HG03064 (cell line): Measurements from ENCODE around the gene MPZL3.

ENCODE experiments used
- ATAC-seq: cut with Tn5 transposase; IDR thresholded peaks from one replicate; pipeline ENCODE4 v1.9.1; 2021; ENCODE audit warnings: low read depth; ENCODE audit not compliant: unreplicated experiment

Gene MPZL3, protein sequence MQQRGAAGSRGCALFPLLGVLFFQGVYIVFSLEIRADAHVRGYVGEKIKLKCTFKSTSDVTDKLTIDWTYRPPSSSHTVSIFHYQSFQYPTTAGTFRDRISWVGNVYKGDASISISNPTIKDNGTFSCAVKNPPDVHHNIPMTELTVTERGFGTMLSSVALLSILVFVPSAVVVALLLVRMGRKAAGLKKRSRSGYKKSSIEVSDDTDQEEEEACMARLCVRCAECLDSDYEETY

DNA sequence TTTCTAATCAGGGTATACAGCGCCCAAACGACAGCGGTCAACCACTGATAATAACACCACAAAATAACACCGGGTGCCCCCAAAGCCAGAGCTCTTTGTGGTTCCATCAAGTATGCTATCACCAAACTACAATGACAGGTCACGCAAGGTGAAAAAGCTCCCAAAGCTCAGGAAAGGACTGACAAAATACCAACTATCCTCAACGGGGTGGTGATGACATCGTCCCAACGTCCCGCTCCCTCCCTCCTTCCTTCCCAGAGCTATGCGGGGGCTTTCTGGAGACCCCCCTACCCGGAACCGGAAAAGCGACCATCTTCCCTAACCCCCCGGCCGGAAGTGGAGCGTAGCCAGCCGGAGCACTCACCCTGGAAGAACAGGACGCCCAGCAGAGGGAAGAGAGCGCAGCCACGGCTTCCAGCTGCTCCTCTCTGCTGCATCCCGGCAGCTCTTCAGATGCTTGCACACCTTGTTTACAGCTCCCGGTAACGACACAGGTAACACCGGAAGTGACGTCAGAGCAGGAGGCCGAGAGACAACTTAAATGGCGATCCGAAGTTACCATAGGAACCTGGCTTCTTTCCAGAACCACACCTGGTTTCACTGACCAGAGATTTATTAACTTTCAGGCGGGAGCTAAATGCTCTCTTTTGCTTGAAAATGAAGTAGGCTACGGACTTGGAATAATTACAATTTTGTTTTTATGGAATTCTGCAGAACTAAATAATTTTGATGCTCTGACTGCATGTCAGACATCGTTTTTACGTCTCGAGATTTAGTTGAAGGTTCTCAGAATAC lies at the start of gene MPZL3:
Gene MPZL3, minus strand, starts transcription at position 508 of the 795 bp plus-strand sequence. Its CDS starts 71 bp downstream, at position 437.
- ATAC-seq = peak; percentile 59

GRCh38 chr11:118301600-118302195 lies 49.5 kb upstream of the MPZL3 start:
- ATAC-seq = no peak

DNA sequence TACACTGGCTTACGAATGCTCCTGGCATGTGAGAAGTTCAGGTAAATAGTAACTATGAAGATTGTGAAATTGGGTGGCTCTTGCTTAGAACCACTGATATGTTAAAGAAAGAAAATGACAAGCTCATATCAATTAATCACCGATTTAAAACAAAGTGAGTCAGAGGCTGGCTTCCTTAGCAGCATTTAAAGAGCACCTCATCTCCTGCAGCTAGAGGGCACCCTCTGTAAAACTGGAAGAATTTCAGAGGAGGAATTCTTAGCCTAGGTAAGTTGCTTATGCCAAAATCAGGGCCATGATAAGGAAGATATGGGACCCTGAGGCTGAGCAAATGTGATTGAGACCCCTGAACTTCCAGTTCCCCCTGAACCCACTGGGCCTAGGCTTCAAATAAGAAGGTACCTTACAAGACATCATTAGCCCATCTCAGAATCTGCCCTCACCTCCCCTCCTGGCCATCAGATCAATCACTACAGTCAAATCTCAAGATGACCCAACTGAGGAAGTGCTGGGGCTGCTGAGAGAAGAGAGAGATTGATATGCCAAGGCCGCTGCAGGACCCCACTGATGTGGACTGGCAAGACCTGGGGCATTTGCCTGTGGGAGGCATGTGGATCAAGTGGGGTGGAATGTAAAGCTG lies 43.8 kb upstream of the MPZL3 start:
- ATAC-seq = no peak

DNA sequence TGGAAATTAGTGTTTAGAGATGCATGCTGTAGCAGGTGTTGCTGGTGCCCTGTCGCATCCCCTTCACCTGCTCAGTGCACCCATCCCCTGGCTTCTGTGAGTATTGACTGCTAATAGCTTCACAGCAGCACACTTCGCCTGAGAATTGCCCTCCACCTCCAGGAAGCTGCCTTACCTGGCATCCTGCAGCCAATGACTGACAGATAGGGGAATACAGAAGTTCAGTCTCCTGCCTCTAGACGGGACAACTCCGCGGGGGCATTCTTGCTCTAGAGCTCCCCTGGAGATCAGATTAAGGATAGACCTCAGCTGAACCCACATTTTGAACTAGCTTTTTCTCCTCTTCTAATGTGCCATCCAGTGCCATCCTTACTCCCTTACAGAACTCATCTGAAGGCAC lies 43.0 kb upstream of the MPZL3 start:
- ATAC-seq = no peak

DNA sequence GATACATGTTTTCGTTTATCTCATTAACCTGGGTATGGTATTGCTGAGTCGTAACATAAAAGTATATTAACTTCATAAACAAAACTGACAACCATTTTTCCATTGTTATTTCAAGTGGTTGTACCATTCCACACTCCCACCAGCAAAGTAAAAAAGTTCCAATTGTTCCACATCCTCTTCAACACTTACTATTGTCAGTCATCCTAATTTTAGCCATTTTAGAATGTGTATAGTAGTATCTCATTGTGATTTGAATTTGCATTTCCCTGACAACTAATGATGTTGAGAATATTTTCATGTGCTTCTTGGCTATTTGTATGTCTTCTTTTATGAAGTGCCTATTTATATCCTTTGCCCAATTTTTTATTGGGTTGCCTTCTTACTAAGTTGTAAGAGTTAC lies 41.9 kb upstream of the MPZL3 start:
- no peak for ATAC-seq

GRCh38 chr11:118291477-118292135 lies 39.4 kb upstream of the MPZL3 start:
- ATAC-seq = no peak

DNA sequence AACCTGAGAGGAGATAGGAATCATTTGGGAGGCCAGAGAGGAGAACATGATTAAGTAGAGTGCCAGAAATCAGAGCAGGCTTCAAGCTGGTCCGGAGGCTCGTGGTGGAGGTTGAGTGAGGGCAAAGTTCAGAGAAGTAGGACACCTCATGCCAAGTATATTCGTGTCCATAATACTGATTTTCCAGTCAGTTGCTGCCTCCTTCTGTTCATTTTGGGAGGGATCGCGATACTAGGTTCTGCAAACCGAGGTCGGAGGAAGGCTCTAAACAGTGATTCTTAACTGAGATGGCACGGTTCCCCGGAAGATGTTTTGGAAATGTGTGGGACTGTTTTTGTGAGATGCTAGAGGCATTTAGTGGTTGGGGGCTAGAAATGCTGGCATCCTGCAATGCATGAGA lies 38.8 kb upstream of the MPZL3 start:
- ATAC-seq = no peak

GRCh38 chr11:118289401-118289800 lies 37.2 kb upstream of the MPZL3 start:
- ATAC-seq = no peak

DNA sequence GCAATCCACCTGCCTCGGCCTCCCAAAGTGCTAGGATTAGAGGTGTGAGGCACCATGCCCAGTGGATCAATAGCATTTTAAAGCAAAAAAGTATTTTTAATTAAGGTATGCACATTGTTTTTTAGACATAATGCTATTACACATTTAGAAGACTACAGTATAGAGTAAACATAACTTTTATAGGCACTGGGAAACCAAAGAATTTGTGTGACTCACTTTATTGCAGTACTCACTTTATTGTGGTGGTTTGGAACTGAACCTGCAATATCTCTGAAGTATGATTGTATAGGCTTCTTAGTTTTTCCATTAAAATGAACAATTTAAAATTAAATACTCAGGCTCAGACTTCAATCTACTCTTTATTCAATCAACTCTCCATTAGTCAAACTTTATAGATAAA lies 34.8 kb upstream of the MPZL3 start:
- no peak for ATAC-seq

- ATAC-seq = no peak
Measured at GRCh38 chr11:118286545-118286944, 34.4 kb upstream of the MPZL3 start.

DNA sequence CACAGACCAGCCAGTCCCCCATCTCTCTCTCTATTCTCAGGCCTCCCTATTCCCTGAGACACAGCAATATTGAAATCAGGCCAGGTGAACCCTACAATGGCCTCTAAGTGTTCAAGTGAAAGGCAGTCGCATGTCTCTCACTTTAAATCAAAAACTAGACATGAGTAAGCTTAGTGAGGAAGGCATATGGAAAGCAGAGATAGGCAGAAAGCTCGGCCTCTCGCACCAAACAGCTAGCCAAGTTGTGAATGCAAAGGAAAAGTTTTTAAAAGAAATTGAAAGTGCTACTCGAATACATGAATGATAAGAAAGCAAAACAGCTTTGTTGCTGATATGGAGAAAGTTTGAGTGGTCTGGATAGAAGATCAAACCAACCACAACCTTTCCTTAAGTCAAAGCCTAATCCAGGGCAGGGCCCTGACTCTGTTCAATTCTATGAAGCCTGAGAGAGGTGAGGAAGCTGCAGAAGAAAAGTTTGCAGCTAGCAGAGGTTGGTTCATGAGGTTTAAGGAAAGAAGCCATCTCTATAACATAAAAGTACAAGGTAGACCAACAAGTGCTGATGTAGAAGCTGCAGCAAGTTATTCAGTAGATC lies 31.7 kb upstream of the MPZL3 start:
- ATAC-seq = no peak

DNA sequence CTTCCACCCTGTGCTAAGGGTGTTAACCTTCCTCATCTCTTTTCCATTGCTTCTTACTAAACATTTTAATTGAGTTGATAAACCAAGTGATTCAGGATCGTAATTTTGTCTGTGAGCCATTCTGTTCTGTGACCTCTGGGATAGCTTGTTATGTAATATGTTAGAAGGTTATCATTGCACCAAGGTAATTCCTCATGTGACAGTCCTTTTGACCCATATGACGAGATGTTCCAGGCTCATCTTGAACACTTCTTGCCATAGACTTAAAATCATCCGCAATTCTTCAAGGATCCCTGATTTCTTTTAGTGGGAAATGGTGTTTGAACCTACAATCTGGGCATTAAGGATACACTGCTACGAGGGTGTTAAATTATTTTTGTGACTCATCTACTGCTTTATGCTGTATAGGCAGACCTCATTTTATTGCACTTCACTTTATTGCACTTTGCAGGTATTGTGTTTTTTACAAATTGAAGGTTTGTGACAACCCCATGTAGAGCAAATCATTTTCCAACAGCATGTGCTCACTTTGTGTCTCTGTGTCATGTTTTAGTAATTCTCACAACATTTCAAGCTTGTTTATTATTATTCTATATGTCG lies 31.0 kb upstream of the MPZL3 start:
- no peak for ATAC-seq

DNA sequence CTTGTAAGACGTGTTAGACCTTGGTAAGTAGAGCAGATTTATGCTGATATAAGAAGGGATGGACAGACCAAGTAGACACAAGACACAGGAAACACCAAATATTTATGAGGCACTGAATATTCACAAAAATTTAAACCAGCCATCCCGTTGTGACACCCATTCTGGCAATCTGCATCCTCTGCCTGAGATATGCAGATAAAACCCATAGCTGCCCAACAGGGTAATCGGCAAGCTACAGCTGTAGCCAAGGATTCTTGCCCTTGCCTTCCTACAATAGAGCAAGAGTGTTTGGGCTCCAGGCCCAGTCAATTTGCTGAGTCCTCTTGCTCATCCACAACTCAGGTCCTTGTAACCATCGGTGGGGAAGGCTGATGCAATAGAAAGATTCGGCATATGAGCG lies 30.4 kb upstream of the MPZL3 start:
- no peak for ATAC-seq

- ATAC-seq = no peak
Measured at GRCh38 chr11:118281284-118281683, 29.1 kb upstream of the MPZL3 start.

- no peak for ATAC-seq
Measured at GRCh38 chr11:118277312-118277711, 25.1 kb upstream of the MPZL3 start.

- ATAC-seq = no peak
Measured at GRCh38 chr11:118276422-118276821, 24.3 kb upstream of the MPZL3 start.

GRCh38 chr11:118275176-118275575 lies 23.0 kb upstream of the MPZL3 start:
- no peak for ATAC-seq

DNA sequence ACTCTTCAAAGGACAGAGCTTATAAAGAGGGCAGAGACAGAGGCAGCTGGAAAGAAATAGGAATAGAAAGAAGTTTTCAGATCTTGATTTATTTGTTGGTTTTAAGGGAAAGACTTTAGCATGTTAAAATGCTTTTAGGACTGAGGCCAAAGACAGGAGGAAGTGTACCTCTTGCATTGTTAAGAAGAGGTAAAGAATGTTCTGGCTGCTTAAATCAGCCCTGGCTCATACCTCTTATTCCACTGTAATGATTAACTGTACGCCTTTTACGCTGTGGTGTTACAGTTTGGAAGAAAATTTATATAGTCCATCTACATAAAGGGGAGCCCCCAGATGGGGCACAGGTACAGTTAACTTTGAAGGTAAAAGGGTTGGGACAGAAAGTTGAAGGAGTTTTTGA lies 22.0 kb upstream of the MPZL3 start:
- no peak for ATAC-seq

DNA sequence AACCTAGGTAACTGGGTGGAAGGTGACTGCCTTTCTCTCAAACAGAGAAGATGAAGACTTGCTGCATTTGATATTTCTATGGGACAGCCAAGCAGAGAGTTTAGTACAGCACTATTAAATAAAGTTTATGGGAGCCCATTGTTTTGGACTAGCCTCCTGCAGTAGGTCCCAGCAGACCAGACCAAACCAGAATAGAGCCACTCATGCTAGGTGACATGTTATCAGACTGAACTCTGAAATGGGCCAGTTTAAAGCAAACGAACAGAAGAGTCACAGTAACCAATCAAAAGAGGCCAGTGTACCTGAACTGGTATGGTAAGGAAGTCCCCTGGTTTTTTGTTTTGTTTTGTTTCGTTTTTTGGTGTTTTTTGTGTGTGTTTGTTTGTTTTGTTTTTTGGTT lies 19.8 kb upstream of the MPZL3 start:
- no peak for ATAC-seq

GRCh38 chr11:118267486-118267885 lies 15.3 kb upstream of the MPZL3 start:
- ATAC-seq = no peak
